ENCODE results near the gene PNPLA2. TPM values are rescaled to one million over a fixed set of nuclear protein-coding genes. Genes with fewer than 3 reads are reported as not detected.

The PNPLA2 gene
- total RNA-seq, 2 donors from 2014 or later = 61.8 to 115 TPM

DNA sequence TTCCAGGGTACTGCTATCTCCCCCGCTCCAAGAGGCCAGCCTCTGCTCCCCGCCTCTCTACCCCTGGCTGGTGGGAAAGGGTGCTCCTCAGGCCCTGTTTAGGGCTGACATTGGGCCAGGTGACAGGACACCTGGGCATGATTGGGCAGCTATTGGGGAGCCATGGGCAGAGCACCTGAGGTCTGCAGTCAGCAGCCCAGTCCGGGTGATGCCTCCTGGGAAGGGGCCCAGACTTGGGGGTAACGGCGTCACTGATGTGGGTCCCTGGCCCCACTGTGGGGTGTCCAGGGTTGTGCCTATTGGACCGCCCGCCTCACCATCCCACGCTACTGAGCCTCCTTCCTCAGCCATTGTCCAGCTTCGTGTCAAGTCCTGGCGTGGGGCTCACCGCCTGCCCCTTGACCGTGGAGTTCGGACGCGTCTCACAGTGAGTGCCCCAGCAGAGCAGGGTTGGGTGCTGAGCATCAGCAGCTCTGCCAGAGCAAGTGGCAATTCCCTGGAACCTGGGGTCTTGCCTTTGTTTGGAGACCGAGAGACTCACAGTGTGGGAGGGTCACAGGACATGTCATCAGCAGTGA lies 38.7 kb upstream of the PNPLA2 start:
- Histone ChIP-seq H3K9me3 (no peaks in the 10 kb centered on the region), H3K36me3 (no peaks in the 10 kb centered on the region), H3K4me3 (no peak overlapping the region), H3K27ac (no peak overlapping the region), H3K27me3 (replicated peaks; ENCODE audit: insufficient read depth) (no peaks in the 10 kb centered on the region), H3K4me1 (replicated peaks) (peaks cover 10% of the 10 kb centered on the region)
- TF ChIP-seq, protein P1, sequence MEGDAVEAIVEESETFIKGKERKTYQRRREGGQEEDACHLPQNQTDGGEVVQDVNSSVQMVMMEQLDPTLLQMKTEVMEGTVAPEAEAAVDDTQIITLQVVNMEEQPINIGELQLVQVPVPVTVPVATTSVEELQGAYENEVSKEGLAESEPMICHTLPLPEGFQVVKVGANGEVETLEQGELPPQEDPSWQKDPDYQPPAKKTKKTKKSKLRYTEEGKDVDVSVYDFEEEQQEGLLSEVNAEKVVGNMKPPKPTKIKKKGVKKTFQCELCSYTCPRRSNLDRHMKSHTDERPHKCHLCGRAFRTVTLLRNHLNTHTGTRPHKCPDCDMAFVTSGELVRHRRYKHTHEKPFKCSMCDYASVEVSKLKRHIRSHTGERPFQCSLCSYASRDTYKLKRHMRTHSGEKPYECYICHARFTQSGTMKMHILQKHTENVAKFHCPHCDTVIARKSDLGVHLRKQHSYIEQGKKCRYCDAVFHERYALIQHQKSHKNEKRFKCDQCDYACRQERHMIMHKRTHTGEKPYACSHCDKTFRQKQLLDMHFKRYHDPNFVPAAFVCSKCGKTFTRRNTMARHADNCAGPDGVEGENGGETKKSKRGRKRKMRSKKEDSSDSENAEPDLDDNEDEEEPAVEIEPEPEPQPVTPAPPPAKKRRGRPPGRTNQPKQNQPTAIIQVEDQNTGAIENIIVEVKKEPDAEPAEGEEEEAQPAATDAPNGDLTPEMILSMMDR (IDR thresholded peaks at IDR 0.05) = no peak
- TF ChIP-seq POLR2AphosphoS5 (IDR thresholded peaks at IDR 0.05) = no peak
- no peak for DNase-seq (ENCODE audit: low spot score)
- intact Hi-C loops (cut with DNase I) = loop anchor here (10.0 kb wide), 1 partner anchor 115 kb away; no protein-coding TSS in a partner anchor
- 95% methylated on average over 16 of the region's 16 CpGs for WGBS

- H3K9me3 ChIP-seq = no peaks in the 10 kb centered on the region
These were observed 36.2 kb upstream of the PNPLA2 start for GRCh38 chr11:782264-783174.

DNA sequence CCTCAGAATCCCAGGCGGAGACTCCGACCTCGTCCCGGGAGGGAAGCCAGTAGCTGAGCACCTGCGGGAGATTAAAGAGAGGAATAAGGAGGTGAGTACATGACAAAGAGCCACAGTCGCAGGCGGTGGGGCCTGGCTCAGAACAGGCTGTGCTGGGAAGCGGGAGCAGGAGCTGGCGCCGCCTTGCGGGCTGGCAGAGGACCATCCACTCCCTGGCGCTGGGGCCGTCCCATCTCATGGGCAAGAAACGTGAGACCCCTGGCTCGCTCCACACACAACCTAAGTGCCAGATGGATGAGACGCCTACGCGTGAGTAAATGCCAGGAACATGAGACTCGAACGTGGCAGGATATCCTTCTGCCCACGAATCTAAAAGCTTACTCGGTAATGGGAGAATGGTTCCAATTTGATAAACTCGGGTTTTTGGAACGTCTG lies 35.1 kb upstream of the PNPLA2 start:
- 22% methylated on average over 24 of the region's 24 CpGs for WGBS
- no peaks in the 10 kb centered on the region for H3K36me3 ChIP-seq
- TF ChIP-seq POLR2AphosphoS5 (IDR thresholded peaks at IDR 0.05) (peak; percentile 88), POLR2A (IDR thresholded peaks at IDR 0.05) (no peak)
- TF ChIP-seq, protein P1 (IDR thresholded peaks at IDR 0.05) = peak; percentile 9 to 82 (median 67)
- H3K4me1 ChIP-seq (replicated peaks) = no peaks in the 10 kb centered on the region
- peak; percentile 85 for DNase-seq (ENCODE audit: low spot score)
- no peak overlapping the region for H3K4me3 ChIP-seq
- H3K9me3 ChIP-seq = no peaks in the 10 kb centered on the region
- intact Hi-C loops (cut with DNase I) = loop anchor here (10.0 kb wide), 1 partner anchor 119 kb away; no protein-coding TSS in a partner anchor
- H3K27ac ChIP-seq = peak overlapping the region; percentile 19 to 45
- H3K27me3 ChIP-seq (replicated peaks; ENCODE audit: insufficient read depth) = no peaks in the 10 kb centered on the region

More at GRCh38 chr11:782264-783174, 36.2 kb upstream of the PNPLA2 start:
- Histone ChIP-seq H3K27ac (no peak overlapping the region), H3K36me3 (no peaks in the 10 kb centered on the region), H3K4me1 (replicated peaks) (peaks cover 3% of the 10 kb centered on the region), H3K27me3 (replicated peaks; ENCODE audit: insufficient read depth) (no peaks in the 10 kb centered on the region), H3K4me3 (no peak overlapping the region)
- no peak for TF ChIP-seq POLR2AphosphoS5 (IDR thresholded peaks at IDR 0.05)
- TF ChIP-seq, protein P1 (IDR thresholded peaks at IDR 0.05) = no peak
- no peak for TF ChIP-seq POLR2A (IDR thresholded peaks at IDR 0.05)
- intact Hi-C loops (cut with DNase I) = loop anchor here (10.0 kb wide), 1 partner anchor 118 kb away; no protein-coding TSS in a partner anchor
- 78% methylated on average over 36 of the region's 36 CpGs for WGBS
- no peak for DNase-seq (ENCODE audit: low spot score)

DNA sequence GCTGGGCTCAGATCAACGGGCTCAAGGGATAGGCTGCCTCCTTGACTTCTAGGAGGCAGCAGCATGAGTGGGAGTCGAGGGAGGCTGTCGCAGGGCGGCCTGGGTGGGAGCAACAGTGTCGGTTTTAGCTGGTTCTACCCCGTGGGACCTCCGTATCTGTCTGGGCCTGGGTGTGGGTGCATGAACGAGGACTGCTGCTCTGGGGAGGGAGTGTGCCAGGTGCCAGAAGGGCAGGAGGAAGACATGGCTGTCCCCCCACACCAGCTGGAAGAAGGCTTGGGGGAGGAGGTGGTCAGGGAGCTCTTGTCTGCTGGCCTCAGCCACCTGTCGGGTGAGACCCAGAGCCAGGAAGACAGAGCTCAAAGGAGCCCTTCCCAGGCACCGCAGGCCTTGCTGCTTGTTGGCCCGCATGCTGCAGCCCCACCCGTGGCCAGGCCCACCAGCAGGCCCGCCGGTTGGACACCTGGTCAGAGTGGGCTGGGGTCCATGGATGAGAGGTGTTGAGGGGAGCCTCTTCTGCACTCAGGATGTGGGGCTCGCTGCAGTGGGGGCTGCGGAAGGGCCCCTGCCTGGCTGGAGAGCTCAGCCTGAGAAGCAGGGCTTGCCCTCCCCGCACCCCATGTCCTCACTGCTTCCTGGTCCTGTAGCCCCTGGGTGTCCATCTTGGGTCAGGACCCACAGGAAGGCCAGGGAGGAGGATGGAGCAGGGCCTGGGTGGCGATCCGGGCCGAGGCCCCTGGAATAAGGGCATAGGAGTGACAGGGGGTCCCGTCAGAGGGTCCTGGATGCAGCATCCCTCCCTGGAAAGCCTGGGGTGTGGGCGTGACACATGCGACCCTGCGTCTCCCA lies 32.3 kb upstream of the PNPLA2 start:
- TF ChIP-seq, protein P1 (IDR thresholded peaks at IDR 0.05) = no peak
- no peak for TF ChIP-seq POLR2A (IDR thresholded peaks at IDR 0.05)
- TF ChIP-seq POLR2AphosphoS5 (IDR thresholded peaks at IDR 0.05) = no peak
- WGBS = 90% methylated on average over 18 of the region's 24 CpGs
- Histone ChIP-seq H3K4me1 (replicated peaks) (no peaks in the 10 kb centered on the region), H3K9me3 (no peaks in the 10 kb centered on the region), H3K27me3 (replicated peaks; ENCODE audit: insufficient read depth) (no peaks in the 10 kb centered on the region), H3K27ac (no peak overlapping the region), H3K36me3 (no peaks in the 10 kb centered on the region), H3K4me3 (no peak overlapping the region)
- DNase-seq (ENCODE audit: low spot score) = no peak
- intact Hi-C loops (cut with DNase I) = loop anchor here (10.0 kb wide), 1 partner anchor 122 kb away; no protein-coding TSS in a partner anchor
